ENCODE data around the gene MYO5B. TPM values are rescaled to one million over a fixed set of nuclear protein-coding genes. Genes with fewer than 3 reads are reported as not detected.

MYO5B gene
- total and polyA plus RNA-seq, 9 of the 15 experiments (the other 6 are each of a cell fraction or from before 2014, with no cell fraction given), result 0.07 to 0.42 (median 0.28) TPM

- no peak for TF ChIP-seq RFX1 (IDR thresholded peaks at IDR 0.05)
- peak; percentile 82 for TF ChIP-seq ZNF316 (IDR thresholded peaks at IDR 0.05)
- TF ChIP-seq MAFF (IDR thresholded peaks at IDR 0.05; ENCODE audit: low read length), result peak; percentile 57; the same call in 1 of the 2 replicates
- peak; percentile 53; the same call in 1 of the 2 replicates for TF ChIP-seq MAFK (IDR thresholded peaks at IDR 0.05; ENCODE audit: low read length)
- TF ChIP-seq HMG20A (CRISPR knock-in tag; conservative IDR thresholded peaks at IDR 0.05), result no peak
- TF ChIP-seq MAFG (tag; conservative IDR thresholded peaks at IDR 0.05), result peak; percentile 64
- peak; percentile 64 for TF ChIP-seq C11orf30 (IDR thresholded peaks at IDR 0.05; ENCODE audit: low read depth)
- FAIRE-seq, result no peak
- Histone ChIP-seq H3K27me3 (ENCODE audit: control insufficient read depth in 2 of 2, insufficient read depth in 2 of 2, low read length in 2 of 2) (no peaks in the 10 kb centered on the region), H3K79me2 (ENCODE audit: control insufficient read depth, insufficient read depth, low read length) (peaks cover 10% of the 10 kb centered on the region; the same call in 2 of the 3 replicates), H4K20me1 (replicated peaks; ENCODE audit: control insufficient read depth, insufficient read depth, low read length) (no peaks in the 10 kb centered on the region), H3K9me1 (ENCODE audit: control insufficient read depth, insufficient read depth, low read length) (no peaks in the 10 kb centered on the region), H3K4me2 (ENCODE audit: insufficient read depth, low read length) (no peak overlapping the region), H3K4me3 (no peak overlapping the region), H2AFZ (ENCODE audit: low read depth, low read length) (no peak overlapping the region), H3K9ac (ENCODE audit: insufficient read depth in 1 of 2, low read depth in 2 of 2, low read length in 2 of 2) (no peak overlapping the region), H3K36me3 (ENCODE audit: control insufficient read depth, insufficient read depth, low read length) (no peaks in the 10 kb centered on the region), H3K27ac (ENCODE audit: extremely low read depth, low read depth, low read length) (no peak overlapping the region), H3K9me3 (replicated peaks; ENCODE audit: control insufficient read depth, insufficient read depth, low read depth, low read length) (no peaks in the 10 kb centered on the region; the same call in 1 of the 2 replicates), H3K4me1 (replicated peaks in 1 of 2; ENCODE audit: control insufficient read depth in 2 of 2, insufficient read depth in 2 of 2, low read length in 2 of 2) (peaks cover 3 to 21% of the 10 kb centered on the region in 2 experiments; a peak in 3 of 5 replicates)
- ATAC-seq, result no peak
- in situ Hi-C loops (cut with MboI), result no loop called here
- CTCF ChIA-PET (ENCODE audit: low intra/inter-chr PET ratio), result no interaction called here
- no TSS peak for BruUV-seq (replicated peaks)
- 71% methylated on average over 7 of the region's 7 CpGs for WGBS (ENCODE audit: insufficient coverage, low coverage, missing lambda C conversion rate)
- no peak for DNase-seq (ENCODE audit: extremely low read depth in 1 of 4, low spot score in 3 of 4)
- POLR2A ChIA-PET, result interaction anchor here (0.5 to 1.9 kb wide), 4 partner anchors 18 to 1298 kb away, joined by 3 to 5 read pairs (median 3); no protein-coding TSS in a partner anchor
- intact Hi-C loops (cut with micrococcal nuclease), result no loop called here
These were observed 383.6 kb downstream of the MYO5B start for GRCh38 chr18:49811151-49811938.
